ENCODE results near the gene KRTAP2-1.
"Not testable (repeated sequence)": the region's sequence is repeated elsewhere in the genome, so short reads cannot be mapped to it uniquely, and the experiment has no call there.

The KRTAP2-1 gene, protein sequence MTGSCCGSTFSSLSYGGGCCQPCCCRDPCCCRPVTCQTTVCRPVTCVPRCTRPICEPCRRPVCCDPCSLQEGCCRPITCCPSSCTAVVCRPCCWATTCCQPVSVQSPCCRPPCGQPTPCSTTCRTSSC

DNA sequence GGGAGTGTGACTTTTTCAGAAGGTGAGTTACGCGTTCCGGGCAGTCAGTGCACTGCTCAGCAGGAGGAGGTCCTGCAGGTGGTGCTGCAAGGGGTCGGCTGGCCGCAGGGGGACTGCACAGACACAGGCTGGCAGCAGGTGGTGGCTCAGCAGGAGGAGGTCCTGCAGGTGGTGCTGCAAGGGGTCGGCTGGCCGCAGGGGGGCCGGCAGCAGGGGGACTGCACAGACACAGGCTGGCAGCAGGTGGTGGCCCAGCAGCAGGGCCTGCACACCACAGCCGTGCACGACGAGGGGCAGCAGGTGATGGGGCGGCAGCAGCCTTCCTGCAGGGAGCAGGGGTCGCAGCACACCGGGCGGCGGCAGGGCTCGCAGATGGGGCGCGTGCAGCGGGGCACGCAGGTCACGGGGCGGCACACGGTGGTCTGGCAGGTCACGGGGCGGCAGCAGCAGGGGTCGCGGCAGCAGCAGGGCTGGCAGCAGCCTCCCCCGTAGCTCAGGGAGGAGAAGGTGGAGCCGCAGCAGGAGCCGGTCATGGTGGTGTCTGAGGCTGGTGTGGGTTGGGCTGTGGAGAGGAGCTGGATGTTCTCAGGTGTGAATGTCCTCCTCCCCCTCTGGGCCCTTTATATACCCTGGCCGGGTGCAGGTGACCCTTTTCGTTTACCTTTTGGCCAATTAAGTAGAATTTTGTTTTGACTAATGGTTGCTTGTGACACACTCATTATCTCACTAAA lies at the start of gene KRTAP2-1:
TSS of gene KRTAP2-1 (minus strand) at position 582 of the 731 bp plus-strand sequence. CDS start at position 533, 49 bp downstream.
- DNase-seq (ENCODE audit: low spot score): not testable (repeated sequence)

DNA sequence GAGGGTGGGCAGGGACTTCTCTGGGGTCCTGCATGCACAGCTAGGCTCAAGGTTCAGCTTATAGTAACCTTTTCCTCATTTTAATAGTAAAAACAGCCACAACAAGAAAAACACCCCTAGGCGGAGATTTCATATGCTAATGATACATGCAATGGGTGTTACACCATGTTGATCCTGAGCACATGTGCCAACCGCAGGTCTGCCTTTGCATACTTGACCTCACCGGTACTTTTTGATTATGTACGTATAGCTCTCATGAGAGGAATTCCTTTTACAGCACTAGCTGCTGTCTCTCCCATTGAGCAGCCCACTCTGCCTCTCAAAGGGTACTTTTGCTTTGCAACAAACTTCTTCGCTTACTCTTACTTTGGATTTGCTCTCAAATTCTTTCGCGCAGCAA lies 48.9 kb upstream of the KRTAP2-1 start:
- DNase-seq (ENCODE audit: low spot score): no peak

DNA sequence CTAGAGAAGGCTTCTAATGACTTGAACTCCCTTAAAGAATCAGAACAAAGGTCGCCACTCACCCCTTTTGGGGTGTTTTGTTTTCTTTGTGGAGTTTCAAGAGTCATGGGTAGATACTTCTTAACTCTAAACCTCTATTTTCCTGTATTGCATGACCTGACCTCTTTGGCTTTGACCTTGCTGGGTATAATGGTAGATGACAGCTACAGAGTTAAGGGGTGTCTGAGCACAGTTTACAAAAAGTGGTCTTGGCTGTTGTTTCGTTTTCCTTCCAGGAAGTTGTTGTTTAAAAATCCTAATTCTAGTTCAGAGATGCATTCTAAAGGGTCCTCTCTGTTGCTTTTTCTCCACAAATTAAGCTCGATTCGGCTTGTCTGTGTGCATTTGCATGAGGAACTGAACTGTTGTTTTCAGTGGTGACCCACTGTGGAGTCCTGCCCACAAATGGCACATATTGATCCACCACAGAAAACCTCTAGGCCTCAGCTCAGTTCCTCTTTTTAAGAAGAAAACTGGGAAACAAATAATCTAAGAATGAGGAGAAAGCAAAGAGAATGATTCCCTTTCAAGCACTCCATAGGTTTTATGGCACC lies 41.7 kb upstream of the KRTAP2-1 start:
- DNase-seq (ENCODE audit: low spot score): not testable (repeated sequence)

DNA sequence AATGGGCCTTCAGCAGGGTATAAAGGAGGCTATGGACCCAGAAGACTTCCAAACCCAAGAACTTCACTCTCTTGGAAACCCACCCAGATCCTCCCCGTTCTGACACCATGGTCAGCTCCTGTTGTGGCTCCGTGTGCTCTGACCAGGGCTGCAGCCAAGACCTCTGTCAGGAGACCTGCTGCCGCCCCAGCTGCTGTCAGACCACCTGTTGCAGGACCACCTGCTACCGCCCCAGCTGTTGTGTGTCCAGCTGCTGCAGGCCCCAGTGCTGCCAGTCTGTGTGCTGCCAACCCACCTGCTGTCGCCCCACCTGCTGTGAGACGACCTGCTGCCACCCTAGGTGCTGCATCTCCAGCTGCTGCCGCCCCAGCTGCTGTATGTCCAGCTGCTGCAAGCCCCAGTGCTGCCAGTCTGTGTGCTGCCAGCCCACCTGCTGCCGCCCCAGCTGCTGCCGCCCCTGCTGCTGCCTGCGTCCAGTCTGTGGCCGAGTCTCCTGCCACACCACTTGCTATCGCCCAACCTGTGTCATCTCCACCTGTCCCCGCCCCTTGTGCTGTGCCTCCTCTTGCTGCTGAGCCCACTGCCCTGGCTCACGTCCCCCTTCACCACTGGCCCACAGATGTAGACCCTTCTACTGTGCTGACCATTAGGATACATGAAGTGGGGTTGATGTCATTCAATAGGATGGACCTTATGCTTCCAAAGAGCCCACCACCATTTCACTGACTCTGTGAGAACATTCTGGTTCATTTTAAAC lies 37.2 kb upstream of the KRTAP2-1 start, which contains the start of gene KRTAP4-7:
TSS of gene KRTAP4-7 (plus strand) at position 51 of the 757 bp plus-strand sequence. CDS start at position 108, 57 bp downstream.
- DNase-seq (ENCODE audit: low spot score): not testable (repeated sequence)

DNA sequence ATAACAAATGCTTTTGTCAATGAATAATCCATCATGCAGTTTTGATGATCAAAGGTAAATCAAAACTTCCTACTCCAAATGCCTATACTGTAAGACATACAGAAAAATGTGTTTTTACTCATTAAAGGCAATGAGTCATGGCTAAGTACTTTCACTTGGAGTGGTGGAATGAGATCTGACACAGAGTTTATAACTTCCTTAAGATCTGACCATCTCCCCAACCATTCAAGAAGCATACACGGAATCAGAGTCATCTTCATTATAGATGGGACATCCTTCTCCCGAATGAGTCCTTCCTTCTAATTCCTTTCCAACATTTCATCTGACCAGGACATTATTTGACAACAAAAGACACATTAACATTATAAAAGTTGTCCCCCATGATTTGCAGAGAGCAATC lies 36.3 kb upstream of the KRTAP2-1 start:
- not testable (repeated sequence) for DNase-seq (ENCODE audit: low spot score)

DNA sequence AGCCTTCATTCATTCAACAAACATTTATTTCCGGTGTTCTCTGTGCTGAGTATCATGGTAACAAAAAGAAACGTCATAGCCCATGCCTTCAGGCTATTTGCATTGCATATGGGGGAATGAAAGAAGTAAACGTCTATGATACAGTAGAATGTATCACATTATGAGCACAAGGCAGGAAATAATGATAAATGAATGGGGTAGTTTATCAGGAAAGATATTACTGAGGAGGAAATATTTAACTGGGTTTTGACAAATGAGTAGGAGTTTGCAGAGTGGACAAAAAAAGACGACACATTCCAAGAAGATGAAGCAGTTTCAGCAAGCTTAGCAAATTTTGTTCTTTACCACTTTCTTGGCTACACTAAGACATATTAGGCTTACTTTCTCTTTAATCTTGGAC lies 35.5 kb upstream of the KRTAP2-1 start:
- DNase-seq (ENCODE audit: low spot score): no peak

DNA sequence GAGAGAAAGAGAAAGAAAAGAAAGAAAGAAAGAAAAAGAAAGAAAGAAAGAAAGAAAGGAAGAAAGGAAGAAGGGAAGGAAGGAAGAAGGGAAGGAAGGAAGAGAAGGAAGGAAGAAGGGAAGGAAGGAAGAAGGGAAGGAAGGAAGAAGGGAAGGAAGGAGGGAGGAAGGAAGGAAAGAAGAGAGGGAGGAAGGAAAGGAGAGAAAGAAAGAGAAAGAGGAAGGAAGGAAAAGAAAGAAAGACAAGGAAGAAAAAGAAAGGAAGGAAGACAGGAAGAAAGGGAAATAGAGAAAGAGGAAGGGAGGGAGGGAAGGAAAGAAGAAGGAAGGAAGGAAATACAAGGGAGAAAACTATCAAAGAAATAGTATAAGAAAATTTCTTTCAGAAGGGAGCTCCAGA lies 29.7 kb upstream of the KRTAP2-1 start:
- no peak for DNase-seq (ENCODE audit: low spot score)

DNA sequence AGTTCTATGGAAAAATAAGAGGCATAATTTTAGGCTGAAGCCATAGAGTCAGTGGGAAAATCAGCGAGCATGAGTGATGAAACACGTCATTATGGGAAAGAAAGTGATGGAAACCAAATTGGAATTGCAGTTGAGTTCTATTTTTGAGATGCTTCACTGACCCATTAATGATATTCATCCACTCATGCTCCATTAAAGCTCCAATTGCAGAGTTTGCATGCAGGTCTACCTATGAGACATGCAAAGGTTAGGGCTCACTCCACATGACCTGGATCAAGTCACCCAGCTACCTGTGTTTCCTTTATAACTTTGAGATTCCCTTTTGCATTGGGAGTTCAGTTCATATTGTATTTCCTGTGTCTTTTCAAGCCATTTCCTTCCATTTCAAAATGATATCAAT lies 26.6 kb upstream of the KRTAP2-1 start:
- no peak for DNase-seq (ENCODE audit: low spot score)

DNA sequence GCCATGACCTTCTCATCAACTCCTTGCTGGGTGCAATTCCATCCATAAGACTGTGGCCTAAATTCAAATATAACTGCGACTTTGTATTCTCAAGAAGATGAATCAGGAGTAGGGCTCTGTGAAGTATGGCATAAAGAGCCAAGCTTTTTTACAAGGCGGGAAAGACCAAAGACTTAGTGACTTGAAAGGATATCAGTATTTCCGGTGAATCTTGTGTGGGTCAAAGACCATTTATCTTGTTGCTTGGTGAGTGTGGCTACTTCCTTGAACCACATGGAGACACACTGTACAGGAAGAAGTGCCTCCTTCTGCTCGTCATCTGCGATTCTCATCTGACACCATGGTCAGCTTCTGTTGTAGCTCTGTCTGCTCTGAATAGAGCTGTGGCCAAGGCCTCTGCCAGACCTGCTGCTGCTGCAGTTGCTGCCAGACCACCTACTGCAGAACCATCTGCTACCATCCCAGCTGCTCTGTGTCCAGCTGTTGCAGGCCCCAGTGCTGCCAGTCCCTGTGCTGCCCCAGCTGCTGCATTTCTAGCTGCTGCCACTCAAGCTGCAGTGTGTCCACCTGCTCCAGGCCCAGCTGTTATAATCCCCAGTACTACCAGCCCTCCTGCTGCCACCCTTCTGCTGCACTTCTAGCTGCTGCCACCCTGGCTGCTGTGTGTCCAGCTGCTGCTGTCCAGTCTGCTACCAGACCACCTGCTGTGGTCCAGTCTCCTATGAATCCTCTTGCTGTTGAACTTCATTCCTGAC lies 24.7 kb upstream of the KRTAP2-1 start:
- DNase-seq (ENCODE audit: low spot score): no peak

DNA sequence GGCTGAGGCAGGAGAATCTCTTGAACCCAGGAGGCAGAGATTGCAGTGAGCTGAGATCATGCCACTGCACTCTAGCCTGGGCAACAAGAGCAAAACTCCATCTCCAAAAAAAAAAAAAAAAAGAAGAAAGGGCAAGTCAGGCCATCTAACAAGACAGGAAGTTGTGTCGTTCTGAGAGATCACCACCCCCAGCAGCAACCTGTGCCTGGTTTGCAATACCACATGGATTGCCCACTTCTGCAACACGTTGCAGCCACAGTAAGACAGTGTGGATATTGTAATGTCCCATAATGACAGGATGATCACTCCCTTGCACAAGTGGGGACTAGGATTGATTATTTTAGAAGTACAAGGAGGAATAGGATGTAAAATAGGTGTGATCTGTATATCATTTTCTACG lies 21.9 kb upstream of the KRTAP2-1 start:
- DNase-seq (ENCODE audit: low spot score): no peak

DNA sequence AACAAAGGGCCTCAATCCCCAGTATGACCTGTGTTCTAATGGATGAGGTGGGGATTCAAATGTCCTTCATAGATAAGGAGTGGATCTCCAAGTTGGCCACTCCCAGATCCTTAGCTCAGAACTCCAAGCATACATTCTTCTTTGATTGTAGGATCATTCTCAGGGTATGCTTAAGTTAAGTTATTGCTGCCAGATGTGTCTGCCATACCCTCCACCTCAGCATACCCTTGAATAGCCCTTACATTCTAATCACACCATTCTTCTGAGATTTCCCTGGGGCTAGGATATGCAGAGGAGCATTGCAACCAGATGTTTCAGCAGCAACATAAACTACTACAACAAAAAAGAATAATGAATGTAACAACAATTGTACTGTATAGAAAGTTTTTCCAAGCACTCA lies 20.2 kb upstream of the KRTAP2-1 start:
- DNase-seq (ENCODE audit: low spot score): no peak

DNA sequence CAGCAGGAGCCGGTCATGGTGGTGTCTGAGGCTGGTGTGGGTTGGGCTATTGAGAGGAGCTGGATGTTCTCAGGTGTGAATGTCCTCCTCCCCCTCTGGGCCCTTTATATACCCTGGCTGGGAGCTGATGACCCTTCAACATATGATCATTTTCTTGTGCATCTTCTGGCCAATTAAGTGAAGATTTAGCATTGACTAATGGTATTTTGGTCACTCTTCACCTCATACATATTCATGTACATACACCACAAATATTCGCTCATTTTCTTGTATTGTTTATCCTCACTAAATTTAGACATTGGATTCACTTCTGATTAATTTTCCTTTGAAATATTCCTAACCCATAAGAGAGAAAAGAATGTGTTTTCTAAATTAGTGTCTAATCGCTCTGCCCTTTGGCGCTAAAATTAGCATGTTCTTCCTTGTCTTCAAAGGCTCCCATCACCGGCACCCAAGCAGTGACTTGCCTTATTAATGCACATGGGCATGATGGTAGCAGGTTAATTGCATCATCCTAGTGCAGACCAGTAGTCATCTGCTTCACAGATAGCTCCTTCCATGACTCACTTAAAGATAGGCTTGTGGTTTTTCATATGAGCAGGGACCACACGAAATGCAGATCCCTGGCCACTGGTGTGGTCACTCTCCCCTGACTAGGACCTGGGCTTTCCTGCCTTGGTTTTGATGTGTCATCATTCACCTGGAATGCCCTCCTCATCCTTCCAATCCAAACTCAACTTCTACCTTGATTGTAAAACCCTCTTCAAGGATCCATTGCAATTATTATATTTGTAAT lies 18.9 kb upstream of the KRTAP2-1 start, which contains the start of gene KRTAP2-4:
TSS of gene KRTAP2-4 (minus strand) at position 51 of the 796 bp plus-strand sequence. CDS start at position 17, 34 bp downstream.
- no peak for DNase-seq (ENCODE audit: low spot score)

DNA sequence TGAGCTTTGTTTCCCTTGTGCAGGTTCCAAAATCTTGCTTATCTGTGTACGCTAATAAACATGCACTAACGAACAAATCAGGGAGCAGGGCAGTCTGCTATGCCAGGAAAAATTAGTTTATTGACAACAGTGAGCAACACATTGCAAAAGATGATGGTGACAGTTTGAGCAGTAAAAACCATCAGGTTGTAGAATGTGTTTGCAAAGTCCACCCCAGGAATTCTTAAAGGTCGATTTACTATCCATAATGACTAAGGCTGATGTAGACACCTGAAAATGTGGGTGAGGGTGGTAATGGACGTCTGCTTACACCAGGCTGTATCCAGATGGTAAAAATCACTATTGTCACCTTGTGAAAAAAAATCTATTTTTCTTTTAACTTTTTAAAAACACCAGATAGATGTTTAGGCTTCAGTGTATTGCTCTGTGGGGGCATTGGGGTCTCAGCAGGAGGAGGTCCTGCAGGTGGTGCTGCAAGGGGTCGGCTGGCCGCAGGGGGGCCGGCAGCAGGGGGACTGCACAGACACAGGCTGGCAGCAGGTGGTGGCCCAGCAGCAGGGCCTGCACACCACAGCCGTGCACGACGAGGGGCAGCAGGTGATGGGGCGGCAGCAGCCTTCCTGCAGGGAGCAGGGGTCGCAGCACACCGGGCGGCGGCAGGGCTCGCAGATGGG lies 18.0 kb upstream of the KRTAP2-1 start:
- DNase-seq (ENCODE audit: low spot score): not testable (repeated sequence)

DNA sequence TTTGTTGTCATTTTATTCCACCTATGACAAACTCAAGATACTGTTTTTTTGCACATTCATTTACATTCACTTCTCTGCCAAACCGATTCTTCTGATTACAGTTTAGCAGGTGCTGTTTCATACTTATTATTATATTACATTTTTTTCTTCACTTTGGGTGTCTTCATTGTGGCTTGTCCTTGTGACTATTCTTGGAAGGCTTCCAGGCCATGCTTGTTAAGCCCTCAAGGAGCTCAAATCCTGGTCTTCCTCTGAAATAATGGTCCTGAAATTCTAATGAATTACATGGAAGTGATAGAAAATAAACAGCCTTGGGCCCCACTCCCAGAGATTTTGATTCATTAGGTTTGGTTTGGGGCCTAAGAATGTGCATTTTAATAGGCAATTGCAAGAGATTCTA lies 17.2 kb upstream of the KRTAP2-1 start:
- no peak for DNase-seq (ENCODE audit: low spot score)

DNA sequence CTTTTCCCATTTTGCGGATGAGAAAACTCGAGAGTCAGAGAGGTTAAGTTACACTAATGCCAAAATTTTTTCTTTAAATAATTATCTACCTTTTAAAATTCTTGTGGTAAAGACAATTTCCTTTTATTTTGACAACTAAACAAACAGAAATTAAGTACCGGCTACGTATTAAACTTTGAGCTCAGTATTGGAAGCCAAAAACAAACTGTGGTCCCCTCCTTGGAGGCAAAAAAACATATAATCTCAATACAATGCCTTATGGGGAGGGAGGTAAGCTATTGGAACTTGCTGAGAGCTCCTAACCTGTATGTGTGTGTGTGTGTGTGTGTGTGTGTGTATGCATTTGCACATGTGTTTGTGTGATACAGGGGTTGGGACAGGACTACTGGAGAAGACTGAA lies 16.3 kb upstream of the KRTAP2-1 start:
- no peak for DNase-seq (ENCODE audit: low spot score)

DNA sequence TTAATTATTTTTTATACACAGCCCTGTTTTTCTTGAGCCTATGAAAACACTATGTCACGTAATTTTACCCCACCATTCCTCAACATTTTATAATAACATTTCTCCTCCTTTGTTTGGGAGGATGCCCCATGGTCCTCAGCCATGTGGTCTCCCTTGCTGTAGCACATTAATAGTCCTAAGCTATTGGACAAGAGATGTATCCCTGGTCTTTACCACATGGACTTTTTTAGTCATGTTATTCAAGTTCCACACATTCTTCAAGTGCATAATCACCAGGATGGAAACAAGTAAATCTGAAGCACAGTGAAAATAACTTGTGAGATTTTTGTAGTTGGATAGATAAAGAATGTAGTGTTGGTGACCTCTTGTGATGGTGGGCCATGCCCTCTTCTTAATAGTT lies 14.8 kb upstream of the KRTAP2-1 start:
- no peak for DNase-seq (ENCODE audit: low spot score)

DNA sequence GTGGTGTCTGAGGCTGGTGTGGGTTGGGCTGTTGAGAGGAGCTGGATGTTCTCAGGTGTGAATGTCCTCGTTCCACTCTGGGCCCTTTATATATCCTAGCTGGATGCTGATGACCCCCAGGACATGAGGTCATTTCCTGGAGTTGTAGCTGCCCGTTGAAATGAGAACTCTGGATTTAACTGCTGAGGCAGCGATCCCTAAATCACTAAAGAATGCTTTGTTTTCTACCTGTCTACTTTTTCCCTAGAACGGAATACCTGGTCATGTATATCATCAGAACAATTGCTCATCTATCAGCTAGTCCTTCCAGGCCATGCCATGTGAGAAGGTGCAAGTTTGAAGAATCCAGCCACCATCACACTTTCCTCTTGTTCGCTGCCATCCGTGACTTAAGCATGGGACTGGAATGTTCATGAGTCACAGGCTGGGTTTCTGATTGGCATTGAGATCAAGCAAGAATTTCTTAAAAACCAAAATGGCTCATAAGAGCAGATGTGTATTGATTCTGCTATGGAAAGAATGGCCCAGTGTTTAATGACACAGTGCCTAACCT lies 13.0 kb upstream of the KRTAP2-1 start, which contains the start of gene KRTAP2-3:
TSS of gene KRTAP2-3 (minus strand) at position 63 of the 553 bp plus-strand sequence. CDS start 64 bp downstream, outside the sequence.
- no peak for DNase-seq (ENCODE audit: low spot score)

DNA sequence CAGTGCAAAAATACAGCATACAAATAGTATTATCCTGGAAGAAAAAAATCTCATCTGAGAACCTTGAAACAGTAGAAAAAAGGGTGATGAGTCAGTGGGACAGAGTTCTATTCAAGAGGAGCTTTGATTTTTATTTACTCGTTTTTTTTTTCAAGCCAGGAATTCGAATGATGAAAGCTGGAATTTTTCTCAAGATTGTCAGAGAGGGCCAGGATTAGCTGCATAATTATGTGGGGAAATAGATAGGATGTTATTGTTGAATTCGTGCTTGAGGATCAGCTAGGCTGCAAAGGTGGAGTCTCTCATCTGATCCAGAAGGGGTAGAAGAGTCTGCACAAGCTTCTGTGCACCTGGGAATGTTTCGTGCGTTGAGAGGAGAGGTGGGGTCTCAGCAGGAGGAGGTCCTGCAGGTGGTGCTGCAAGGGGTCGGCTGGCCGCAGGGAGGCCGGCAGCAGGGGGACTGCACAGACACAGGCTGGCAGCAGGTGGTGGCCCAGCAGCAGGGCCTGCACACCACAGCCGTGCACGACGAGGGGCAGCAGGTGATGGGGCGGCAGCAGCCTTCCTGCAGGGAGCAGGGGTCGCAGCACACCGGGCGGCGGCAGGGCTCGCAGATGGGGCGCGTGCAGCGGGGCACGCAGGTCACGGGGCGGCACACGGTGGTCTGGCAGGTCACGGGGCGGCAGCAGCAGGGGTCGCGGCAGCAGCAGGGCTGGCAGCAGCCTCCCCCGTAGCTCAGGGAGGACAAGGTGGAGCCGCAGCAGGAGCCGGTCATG lies 12.3 kb upstream of the KRTAP2-1 start:
- DNase-seq (ENCODE audit: low spot score): not testable (repeated sequence)

DNA sequence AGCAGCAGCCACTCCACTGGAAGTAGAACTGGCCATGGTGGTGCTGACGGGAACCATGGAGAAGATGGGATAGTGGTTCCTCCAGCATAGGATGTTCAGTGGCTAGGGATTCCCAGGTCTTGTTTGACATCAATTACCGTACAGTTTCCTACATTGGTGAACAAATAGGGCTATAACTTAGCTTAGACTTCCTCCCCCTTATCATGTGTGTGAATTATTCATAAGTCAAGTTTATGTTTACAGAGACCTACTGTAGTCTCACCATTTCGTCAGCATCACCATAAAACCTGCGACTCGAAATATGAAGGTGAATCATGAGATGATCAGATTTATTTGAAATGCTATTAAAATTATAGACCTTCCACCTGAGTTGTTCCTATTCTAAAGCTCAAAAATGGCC lies 11.6 kb upstream of the KRTAP2-1 start:
- DNase-seq (ENCODE audit: low spot score): no peak
